Measurements from ENCODE around the gene TARM1. TPM values are rescaled to one million over a fixed set of nuclear protein-coding genes. Genes with fewer than 3 reads are reported as not detected.
"Not testable (repeated sequence)": the region's sequence is repeated elsewhere in the genome, so short reads cannot be mapped to it uniquely, and the experiment has no call there.

Gene TARM1
- total RNA-seq, 2 donors from 2014 or later: not detected

DNA sequence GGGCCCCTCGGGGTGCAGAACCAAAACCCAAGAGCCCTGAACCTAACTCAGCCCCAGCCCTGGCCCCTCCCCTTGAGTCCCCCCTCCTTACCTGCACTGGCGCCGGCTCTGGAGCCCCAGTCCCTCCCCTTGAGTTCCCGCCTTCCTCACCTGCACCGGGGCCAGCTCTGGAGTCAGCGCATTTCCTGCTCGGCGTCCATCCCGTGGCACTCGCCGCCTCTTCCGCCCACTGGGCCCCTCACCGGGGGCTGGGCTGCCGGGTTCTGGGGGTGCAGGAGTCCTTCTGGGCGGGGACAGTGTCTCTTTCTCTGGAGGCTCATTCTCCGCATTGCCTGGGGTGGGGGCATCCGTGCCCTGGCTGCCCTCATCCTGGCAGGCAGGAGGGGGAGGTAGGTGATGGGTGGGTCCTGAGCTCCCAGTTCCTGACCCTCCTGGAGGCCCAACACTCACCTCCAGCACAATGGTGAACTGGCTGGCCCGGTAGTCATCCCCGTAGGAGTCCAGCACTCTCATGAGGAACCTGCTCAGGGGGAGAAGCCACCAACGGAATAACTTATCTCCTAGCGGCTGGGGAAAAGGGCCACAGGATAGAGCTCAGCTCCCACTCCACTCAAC lies 26.8 kb upstream of the TARM1 start:
- Mint-ChIP-seq H3K27me3 (no peaks in the 10 kb centered on the region), H3K4me1 (ENCODE audit: low read depth in 2 of 2) (peaks cover 6 to 23% of the 10 kb centered on the region in 2 donors), H3K4me3 (no peak overlapping the region), H3K27ac (no peak overlapping the region), H3K9me3 (no peaks in the 10 kb centered on the region), H3K36me3 (peaks cover 15% of the 10 kb centered on the region)
- DNase-seq (ENCODE audit: low spot score) (no peak), ATAC-seq (no peak)

DNA sequence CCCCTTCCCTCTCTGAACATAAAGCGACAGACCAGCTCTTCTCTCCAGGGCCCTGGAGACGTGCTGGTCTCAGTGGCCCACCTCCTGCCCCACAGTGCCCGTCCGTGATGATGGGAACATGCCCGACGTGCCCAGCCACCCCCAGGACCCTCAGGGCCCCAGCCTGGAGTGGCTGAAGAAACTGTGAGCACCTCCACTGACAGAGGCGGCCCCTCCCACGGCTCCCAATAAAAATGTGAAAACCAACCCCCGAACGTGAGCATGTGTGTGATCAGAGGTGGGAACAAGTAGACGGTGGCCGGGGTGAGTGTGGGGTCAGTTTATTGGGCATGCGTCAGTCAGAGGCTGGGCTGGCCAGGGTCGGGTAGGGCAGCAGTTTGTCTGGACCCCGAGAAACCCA lies 25.6 kb upstream of the TARM1 start:
- Mint-ChIP-seq H3K27me3 (no peaks in the 10 kb centered on the region), H3K36me3 (peaks cover 15% of the 10 kb centered on the region), H3K27ac (no peak overlapping the region), H3K9me3 (no peaks in the 10 kb centered on the region), H3K4me1 (ENCODE audit: low read depth in 2 of 2) (peaks cover 11 to 28% of the 10 kb centered on the region in 2 donors), H3K4me3 (no peak overlapping the region)
- ATAC-seq (no peak), DNase-seq (ENCODE audit: low spot score) (no peak)

DNA sequence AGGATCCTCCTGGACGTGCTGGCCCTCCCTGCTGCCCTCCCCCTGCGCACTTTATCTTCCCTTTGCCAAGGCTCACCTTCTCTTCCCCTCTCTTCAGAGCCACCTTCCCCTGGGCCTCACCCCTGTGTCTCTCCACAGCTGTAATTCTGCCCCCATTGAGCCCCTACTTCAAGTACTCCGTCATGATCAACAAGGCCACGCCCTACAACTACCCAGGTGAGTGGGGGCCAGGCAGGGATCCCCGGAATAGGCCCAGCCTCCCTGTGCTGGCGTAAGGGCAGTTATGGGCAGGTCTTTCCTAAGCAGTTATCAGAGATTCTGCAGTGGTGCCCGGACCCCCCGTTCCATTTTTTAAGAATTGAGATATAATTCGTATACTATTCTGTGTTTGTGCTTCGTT lies 24.6 kb upstream of the TARM1 start:
- Mint-ChIP-seq H3K4me3 (no peak overlapping the region), H3K36me3 (peaks cover 13% of the 10 kb centered on the region), H3K9me3 (no peaks in the 10 kb centered on the region), H3K4me1 (ENCODE audit: low read depth in 2 of 2) (peaks cover 18 to 27% of the 10 kb centered on the region in 2 donors), H3K27ac (no peak overlapping the region), H3K27me3 (no peaks in the 10 kb centered on the region)
- DNase-seq (ENCODE audit: low spot score) (no peak), ATAC-seq (no peak)

DNA sequence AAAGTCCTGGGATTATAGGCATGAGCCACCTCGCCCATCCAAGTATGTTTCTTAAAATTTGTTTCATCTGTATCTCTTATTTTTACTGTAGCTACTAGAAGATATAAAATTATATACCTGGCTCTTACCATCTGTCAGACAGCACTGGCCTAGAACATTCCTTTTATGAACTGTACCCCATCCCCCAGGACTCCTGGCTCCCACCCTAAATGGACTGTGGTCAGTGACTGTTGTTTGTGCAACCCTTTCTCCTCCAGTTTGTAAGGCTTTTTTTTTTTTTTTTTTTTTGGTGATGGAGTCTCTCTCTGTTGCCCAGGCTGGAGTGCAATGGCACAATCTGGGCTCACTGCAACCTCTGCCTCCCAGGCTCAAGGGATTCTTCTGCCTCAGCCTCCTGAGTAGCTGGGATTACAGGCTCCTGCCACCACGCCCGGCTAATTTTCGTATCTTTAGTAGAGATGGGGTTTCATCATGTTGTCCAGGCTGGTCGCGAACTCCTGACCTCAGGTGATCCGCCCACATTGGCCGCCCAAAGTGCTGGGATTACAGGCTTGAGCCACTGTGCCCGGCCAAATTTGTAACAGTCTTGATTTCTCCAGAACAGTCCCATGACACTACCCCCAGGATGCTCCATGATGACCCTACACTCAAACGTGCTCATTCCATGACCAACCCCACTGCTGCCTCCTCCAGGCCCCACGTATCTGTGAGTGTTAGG lies 24.0 kb upstream of the TARM1 start:
- Mint-ChIP-seq H3K4me1 (ENCODE audit: low read depth in 2 of 2) (peaks cover 21 to 23% of the 10 kb centered on the region in 2 donors), H3K27me3 (no peaks in the 10 kb centered on the region), H3K27ac (no peak overlapping the region), H3K9me3 (no peaks in the 10 kb centered on the region), H3K36me3 (peaks cover 11% of the 10 kb centered on the region), H3K4me3 (peak overlapping the region; percentile 90)
- DNase-seq (ENCODE audit: low spot score) (no peak), ATAC-seq (no peak)

DNA sequence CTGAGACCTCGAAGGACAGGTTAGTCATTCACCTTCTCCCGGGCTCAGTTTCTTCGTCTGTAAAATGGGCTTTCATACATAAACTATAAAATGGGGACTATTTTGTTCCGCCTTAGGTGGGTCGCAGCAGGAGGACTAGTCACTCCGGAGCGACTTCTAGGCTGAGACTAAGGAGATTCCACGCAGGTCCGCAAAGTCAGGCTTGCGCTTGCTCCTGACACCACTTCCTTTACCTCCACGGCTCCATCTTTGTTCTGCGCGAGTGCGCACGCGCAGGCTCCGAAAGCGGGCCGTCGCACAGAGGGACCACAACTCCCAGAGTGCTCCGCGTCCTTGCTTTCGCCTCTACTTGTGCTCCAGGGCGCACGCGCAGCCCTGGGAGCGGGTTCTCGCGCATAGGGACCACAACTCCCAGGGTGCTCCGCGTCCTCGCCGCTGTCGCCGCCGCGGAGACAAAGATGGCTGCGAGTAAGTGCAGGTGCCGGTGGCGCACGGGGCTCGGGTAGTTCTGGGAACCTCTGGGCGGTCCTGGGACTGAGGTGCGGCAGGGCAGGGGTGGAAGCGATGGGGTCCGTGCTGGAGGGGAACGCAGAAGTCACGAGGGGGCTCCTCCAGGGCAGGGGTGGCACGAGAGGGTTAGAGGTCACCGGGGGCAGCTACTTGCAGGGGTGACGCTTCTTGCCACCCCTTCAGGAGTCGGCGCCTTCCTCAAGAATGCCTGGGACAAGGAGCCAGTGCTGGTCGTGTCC lies 21.4 kb upstream of the TARM1 start, which contains the start of gene NDUFA3:
TSS of gene NDUFA3 (plus strand) at position 435 of the 749 bp plus-strand sequence. CDS start at position 459, 24 bp downstream.
- H3K36me3 Mint-ChIP-seq: peaks cover 10% of the 10 kb centered on the region
- DNase-seq (ENCODE audit: low spot score) (peak; percentile 99), ATAC-seq (peak; percentile 100)
- H3K27me3 Mint-ChIP-seq: no peaks in the 10 kb centered on the region
- H3K27ac Mint-ChIP-seq: peak within 1 kb of the TSS; percentile 79 to 95
- peak within 1 kb of the TSS; percentile 90 for H3K4me3 Mint-ChIP-seq
- H3K9me3 Mint-ChIP-seq: no peaks in the 10 kb centered on the region
- peaks cover 21 to 22% of the 10 kb centered on the region in 2 donors for H3K4me1 Mint-ChIP-seq (ENCODE audit: low read depth in 2 of 2)

DNA sequence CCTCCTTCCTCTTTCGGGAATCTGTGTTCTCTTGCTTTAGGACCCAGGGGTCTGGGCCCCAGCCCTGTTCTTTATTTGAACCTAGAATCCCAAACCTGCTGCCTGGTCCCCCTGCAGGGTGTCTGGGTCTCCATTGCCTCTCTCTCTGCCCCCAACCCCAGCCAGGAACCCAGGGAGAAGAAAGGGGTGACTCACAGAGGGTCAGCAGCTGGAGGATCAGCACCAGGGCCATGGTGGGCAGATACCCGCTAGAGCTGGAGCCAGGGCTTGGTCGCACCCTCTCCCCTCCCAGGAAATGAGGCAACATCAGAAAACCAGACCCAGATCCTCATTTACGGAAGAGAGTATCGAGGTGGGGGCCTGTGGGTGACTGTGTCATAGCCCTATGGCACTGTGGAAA lies 19.4 kb upstream of the TARM1 start, which contains the start of gene OSCAR:
TSS of gene OSCAR (minus strand) at position 243 of the 400 bp plus-strand sequence. CDS start at position 232, 11 bp downstream.
- Mint-ChIP-seq H3K4me1 (ENCODE audit: low read depth in 2 of 2) (peaks cover 24 to 32% of the 10 kb centered on the region in 2 donors), H3K9me3 (no peaks in the 10 kb centered on the region), H3K27ac (peak within 1 kb of the TSS; percentile 17 to 63), H3K27me3 (peaks cover 0 to 3% of the 10 kb centered on the region in 2 donors), H3K4me3 (peak within 1 kb of the TSS; percentile 65), H3K36me3 (no peaks in the 10 kb centered on the region)
- ATAC-seq (no peak), DNase-seq (ENCODE audit: low spot score) (no peak)

DNA sequence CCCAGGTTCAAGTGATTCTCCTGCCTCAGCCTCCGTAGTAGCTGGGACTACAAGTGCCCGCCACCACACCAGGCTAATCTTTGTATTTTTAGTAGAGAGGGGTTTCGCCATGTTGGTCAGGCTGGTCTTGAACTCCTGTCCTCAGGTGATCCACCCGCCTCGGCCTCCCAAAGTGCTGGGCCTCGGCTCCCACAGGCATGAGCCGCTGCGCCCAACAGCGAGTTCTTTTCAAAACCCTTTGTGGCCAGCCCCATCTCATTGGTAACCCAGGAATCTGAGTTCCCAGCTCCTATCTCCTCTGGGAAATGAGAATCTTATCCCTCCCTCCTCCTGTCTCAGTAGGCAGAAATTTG lies 18.7 kb upstream of the TARM1 start:
- H3K4me3 Mint-ChIP-seq; H3K27ac Mint-ChIP-seq; ATAC-seq; DNase-seq (ENCODE audit: low spot score); H3K36me3 Mint-ChIP-seq; H3K27me3 Mint-ChIP-seq; H3K9me3 Mint-ChIP-seq: not testable (repeated sequence)
- peaks cover 21 to 32% of the 10 kb centered on the region in 2 donors for H3K4me1 Mint-ChIP-seq (ENCODE audit: low read depth in 2 of 2)

DNA sequence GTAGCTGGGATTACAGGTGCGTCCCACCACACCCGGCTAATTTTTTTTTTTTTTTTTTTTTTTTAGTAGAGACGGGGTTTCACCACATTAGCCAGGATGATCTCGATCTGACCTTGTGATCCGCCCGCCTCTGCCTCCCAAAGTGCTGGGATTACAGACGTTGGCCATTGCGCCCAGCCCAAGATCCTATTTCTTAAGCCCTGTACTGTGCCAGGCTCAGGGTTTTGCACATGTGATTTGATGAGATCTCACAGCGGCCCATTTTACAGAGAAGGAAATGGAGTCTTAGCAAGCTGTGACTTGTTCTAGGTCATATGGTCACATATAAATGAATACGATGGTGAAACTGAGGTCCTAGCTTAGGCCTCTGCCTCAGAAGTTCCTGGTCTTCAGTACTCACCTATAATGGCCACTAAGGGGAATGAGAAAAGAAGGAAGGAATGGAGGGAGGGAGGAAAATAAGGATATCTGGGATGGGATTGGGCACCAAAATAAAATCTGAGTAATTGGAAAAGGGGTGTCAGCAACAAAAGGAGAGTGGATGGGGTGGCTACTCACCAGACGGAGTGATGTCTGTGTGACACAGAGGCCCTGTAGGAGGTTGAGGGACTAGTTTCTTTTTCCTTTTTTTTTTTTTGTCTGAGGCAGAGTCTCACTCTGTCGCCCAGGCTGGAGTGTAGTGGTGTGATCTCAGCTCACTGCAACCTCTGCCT lies 18.2 kb upstream of the TARM1 start:
- no peaks in the 10 kb centered on the region for H3K36me3 Mint-ChIP-seq
- H3K4me3 Mint-ChIP-seq: no peak overlapping the region
- H3K4me1 Mint-ChIP-seq (ENCODE audit: low read depth in 2 of 2): peaks cover 22 to 32% of the 10 kb centered on the region in 2 donors
- peaks cover 0 to 4% of the 10 kb centered on the region in 2 donors for H3K27me3 Mint-ChIP-seq
- no peak overlapping the region for H3K27ac Mint-ChIP-seq
- H3K9me3 Mint-ChIP-seq: no peaks in the 10 kb centered on the region
- ATAC-seq: no peak
- no peak for DNase-seq (ENCODE audit: low spot score)

DNA sequence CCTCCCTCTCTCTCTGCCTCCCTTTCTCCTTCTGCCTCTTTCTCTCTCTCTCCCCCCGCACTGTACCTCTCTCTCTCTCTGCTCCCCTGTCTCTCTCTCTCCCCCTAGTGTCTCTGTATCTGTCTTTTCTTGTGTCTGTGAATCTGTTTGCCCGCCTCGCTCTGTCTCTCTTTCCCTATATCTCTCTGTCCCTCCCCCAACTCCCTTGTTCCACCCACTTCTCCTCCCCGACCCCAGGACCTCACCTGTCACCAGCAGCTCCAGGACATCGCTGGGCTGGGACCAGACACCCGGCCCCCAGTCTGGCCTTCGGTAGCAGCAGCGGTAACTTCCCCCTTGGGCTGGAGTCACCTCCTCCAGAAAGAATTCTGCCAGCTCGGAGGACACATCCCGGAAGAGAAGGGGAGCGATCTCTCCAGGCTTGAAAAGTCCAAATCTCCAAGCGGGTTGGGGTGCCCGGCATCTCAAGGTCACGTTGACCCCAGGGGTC lies 15.5 kb upstream of the TARM1 start:
- H3K4me3 Mint-ChIP-seq: peak overlapping the region; percentile 92
- peaks cover 15 to 21% of the 10 kb centered on the region in 2 donors for H3K4me1 Mint-ChIP-seq (ENCODE audit: low read depth in 2 of 2)
- peaks cover 8 to 11% of the 10 kb centered on the region in 2 donors for H3K27me3 Mint-ChIP-seq
- ATAC-seq (peak in 1 of 2 donors; percentile 49), DNase-seq (ENCODE audit: low spot score) (no peak)
- H3K9me3 Mint-ChIP-seq: no peaks in the 10 kb centered on the region
- H3K36me3 Mint-ChIP-seq: no peaks in the 10 kb centered on the region
- peak overlapping the region; percentile 69 to 78 for H3K27ac Mint-ChIP-seq

DNA sequence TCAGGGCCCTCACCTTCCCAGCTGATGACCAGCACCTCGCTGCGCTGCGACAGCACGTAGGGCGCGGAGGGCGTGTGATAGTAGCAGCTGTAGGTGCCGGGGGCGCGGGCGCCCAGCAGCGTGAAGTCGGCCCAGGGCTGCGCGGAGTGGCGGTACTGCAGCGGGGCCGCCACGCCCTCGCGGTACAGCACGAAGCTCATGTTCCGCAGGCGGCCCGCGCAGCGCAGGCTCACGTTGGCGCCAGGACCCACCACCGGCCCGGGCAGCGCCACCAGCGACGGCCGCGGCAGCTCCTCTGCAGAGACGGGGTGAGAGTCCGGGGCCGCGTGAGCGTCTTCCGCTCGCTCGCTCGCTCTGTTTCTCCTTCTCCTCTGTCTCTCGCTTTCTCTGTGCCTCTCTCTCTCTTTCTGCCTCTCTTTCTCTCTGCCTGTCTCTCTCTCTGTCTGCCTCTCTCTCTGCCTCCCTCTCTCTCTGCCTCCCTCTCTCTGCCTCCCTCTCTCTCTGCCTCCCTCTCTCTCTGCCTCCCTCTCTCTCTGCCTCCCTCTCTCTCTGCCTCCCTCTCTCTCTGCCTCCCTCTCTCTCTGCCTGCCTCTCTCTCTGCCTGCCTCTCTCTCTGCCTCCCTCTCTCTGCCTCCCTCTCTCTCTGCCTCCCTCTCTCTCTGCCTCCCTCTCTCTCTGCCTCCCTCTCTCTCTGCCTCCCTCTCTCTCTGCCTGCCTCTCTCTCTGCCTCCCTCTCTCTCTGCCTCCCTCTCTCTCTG lies 14.9 kb upstream of the TARM1 start:
- Mint-ChIP-seq H3K27ac (peak overlapping the region; percentile 69 to 78), H3K4me1 (ENCODE audit: low read depth in 2 of 2) (peaks cover 15 to 16% of the 10 kb centered on the region in 2 donors), H3K27me3 (peaks cover 8 to 11% of the 10 kb centered on the region in 2 donors), H3K4me3 (peak overlapping the region; percentile 92)
- H3K9me3 Mint-ChIP-seq; DNase-seq (ENCODE audit: low spot score); H3K36me3 Mint-ChIP-seq: not testable (repeated sequence)
- peak; percentile 87 to 88 for ATAC-seq

DNA sequence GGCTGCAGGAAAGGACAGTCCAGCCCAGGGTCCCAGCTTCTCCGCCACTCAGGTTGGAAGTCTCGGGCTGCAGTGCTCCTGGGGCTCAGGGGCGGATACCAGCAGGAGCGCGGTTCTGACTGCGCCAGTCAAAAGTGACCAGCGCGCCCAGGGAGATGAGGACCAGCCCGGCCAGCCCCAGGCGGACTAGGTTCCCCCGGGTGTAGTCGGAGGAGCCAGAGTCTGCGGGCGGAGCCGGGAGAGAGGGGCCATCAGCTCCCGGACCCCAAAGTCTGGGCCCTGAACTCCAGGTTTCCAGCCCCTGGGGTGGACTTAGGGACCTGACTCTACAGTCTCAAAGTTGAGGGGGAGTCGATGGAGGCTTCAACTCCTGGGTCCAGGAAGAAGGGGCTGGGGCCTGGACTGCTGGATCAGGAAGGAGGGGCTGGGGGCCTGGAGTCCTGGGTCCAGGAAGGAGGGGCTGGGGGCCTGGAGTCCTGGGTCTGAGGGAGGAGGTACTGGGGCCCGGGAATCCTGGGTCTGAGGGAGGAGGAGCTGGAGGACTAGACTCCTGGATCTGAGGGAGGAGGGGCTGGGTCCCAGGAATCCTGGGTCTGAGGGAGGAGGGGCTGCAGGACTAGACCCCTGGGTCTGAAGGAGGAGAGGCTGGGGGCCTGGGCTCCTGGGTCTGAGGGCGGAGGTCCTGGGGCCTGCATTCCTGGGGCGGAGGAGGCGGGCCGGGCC lies 14.1 kb upstream of the TARM1 start:
- peaks cover 8 to 11% of the 10 kb centered on the region in 2 donors for H3K27me3 Mint-ChIP-seq
- no peaks in the 10 kb centered on the region for H3K36me3 Mint-ChIP-seq
- DNase-seq (ENCODE audit: low spot score): no peak
- no peaks in the 10 kb centered on the region for H3K9me3 Mint-ChIP-seq
- ATAC-seq: no peak
- H3K27ac Mint-ChIP-seq: no peak overlapping the region
- H3K4me3 Mint-ChIP-seq: peak overlapping the region; percentile 92
- H3K4me1 Mint-ChIP-seq (ENCODE audit: low read depth in 2 of 2): peaks cover 11 to 15% of the 10 kb centered on the region in 2 donors

DNA sequence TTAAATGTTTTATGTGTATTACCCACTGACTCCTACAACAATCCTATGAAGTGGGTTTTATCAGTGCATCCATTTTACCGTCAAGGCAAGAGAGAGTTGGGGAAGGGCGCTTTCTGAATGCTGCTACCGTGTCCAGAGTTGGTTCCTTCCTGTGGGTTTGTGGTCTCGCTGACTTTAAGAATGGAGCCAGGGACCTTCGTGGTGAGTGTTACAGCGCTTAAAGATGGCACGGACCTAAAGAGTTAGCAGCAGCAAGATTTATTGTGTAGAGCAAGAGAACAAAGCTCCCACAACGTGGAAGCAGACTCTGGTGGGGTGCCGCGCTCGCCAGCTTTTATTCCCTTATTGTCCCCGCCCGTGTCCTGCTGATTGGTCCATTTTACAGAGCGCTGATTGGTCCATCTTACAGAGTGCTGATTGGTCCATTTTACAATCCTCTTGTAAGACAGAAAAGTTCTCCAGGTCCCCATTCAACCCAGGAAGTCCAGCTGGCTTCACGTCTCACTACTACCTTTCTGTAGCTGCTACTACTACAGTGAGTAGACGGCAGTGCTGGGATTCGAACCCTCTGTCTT lies 13.3 kb upstream of the TARM1 start:
- no peaks in the 10 kb centered on the region for H3K36me3 Mint-ChIP-seq
- peaks cover 8 to 11% of the 10 kb centered on the region in 2 donors for H3K27me3 Mint-ChIP-seq
- DNase-seq (ENCODE audit: low spot score) (no peak), ATAC-seq (no peak)
- peak overlapping the region; percentile 30 for H3K4me3 Mint-ChIP-seq
- peaks cover 11 to 15% of the 10 kb centered on the region in 2 donors for H3K4me1 Mint-ChIP-seq (ENCODE audit: low read depth in 2 of 2)
- H3K9me3 Mint-ChIP-seq: no peaks in the 10 kb centered on the region
- no peak overlapping the region for H3K27ac Mint-ChIP-seq
